ENCODE results near the gene DST.

Gene DST

DNA sequence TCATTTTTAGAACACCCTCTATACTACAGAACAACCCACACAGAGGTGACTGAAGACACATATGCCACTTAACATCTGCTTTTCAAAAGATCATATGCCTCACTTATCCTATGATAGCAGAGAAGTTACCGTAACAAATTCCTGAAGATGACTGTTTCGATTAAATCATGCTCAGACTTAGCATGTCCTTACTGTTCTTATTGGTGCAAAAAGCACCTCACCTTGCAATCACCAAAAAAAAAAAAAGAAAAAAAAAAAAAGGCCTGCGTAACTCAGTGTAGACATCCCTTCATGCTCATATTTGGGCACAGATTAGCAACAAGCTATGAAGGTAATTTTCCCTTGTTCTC lies 17.7 kb upstream of the DST start:
- in situ Hi-C loops (cut with HindIII; ENCODE audit: low pct_ligation_motif_present, low sequenced_read_pairs) = no loop called here
- H3K36me3 ChIP-seq (replicated peaks) = no peaks in the 10 kb centered on the region
- no peak for TF ChIP-seq CTCF (IDR thresholded peaks at IDR 0.05; ENCODE audit: low read depth, low read length, missing control alignments)
- H3K27me3 ChIP-seq (replicated peaks) = no peaks in the 10 kb centered on the region
- H3K27ac ChIP-seq = no peak overlapping the region
- DNase-seq = no peak
- H3K4me3 ChIP-seq (ENCODE audit: low read depth, low read length) = no peak overlapping the region

GRCh38 chr6:56659721-56660380 lies 17.2 kb upstream of the DST start:
- Histone ChIP-seq H3K27me3 (replicated peaks) (no peaks in the 10 kb centered on the region), H3K36me3 (replicated peaks) (no peaks in the 10 kb centered on the region), H3K4me3 (ENCODE audit: low read depth, low read length) (no peak overlapping the region), H3K27ac (no peak overlapping the region)
- no peak for DNase-seq
- in situ Hi-C loops (cut with HindIII; ENCODE audit: low pct_ligation_motif_present, low sequenced_read_pairs) = no loop called here
- no peak for TF ChIP-seq CTCF (IDR thresholded peaks at IDR 0.05; ENCODE audit: low read depth, low read length, missing control alignments)

GRCh38 chr6:56658326-56658725 lies 15.6 kb upstream of the DST start:
- in situ Hi-C loops (cut with HindIII; ENCODE audit: low pct_ligation_motif_present, low sequenced_read_pairs) = no loop called here
- TF ChIP-seq CTCF (IDR thresholded peaks at IDR 0.05; ENCODE audit: low read depth, low read length, missing control alignments) = no peak
- H3K27ac ChIP-seq = no peak overlapping the region
- H3K27me3 ChIP-seq (replicated peaks) = no peaks in the 10 kb centered on the region
- no peak overlapping the region for H3K4me3 ChIP-seq (ENCODE audit: low read depth, low read length)
- DNase-seq = no peak
- no peaks in the 10 kb centered on the region for H3K36me3 ChIP-seq (replicated peaks)

- Histone ChIP-seq H3K36me3 (replicated peaks) (no peaks in the 10 kb centered on the region), H3K27me3 (replicated peaks) (no peaks in the 10 kb centered on the region), H3K4me3 (ENCODE audit: low read depth, low read length) (no peak overlapping the region), H3K27ac (no peak overlapping the region)
- in situ Hi-C loops (cut with HindIII; ENCODE audit: low pct_ligation_motif_present, low sequenced_read_pairs) = no loop called here
- no peak for TF ChIP-seq CTCF (IDR thresholded peaks at IDR 0.05; ENCODE audit: low read depth, low read length, missing control alignments)
- DNase-seq = no peak
These were observed 14.7 kb upstream of the DST start for GRCh38 chr6:56657354-56657753.

DNA sequence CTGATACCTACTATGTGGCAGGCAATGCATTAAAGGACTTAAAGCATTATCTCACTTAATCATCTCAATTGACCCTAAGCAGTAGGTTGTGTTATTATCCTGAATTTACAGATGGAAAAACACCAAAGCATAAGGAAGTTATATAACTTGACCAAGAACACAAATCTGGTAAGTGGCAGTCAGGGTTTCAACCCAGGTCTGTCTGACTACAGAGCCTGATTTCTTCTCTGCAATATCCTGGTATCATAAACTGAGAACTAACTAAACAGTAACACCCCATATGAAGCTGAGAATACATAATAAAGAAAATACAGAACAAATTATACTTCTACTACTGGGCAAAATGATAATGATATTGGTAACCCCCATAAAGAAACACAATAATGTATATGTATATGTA lies 13.8 kb upstream of the DST start:
- Histone ChIP-seq H3K27ac (no peak overlapping the region), H3K4me3 (ENCODE audit: low read depth, low read length) (no peak overlapping the region), H3K36me3 (replicated peaks) (no peaks in the 10 kb centered on the region), H3K27me3 (replicated peaks) (no peaks in the 10 kb centered on the region)
- in situ Hi-C loops (cut with HindIII; ENCODE audit: low pct_ligation_motif_present, low sequenced_read_pairs) = no loop called here
- no peak for DNase-seq
- TF ChIP-seq CTCF (IDR thresholded peaks at IDR 0.05; ENCODE audit: low read depth, low read length, missing control alignments) = no peak

DNA sequence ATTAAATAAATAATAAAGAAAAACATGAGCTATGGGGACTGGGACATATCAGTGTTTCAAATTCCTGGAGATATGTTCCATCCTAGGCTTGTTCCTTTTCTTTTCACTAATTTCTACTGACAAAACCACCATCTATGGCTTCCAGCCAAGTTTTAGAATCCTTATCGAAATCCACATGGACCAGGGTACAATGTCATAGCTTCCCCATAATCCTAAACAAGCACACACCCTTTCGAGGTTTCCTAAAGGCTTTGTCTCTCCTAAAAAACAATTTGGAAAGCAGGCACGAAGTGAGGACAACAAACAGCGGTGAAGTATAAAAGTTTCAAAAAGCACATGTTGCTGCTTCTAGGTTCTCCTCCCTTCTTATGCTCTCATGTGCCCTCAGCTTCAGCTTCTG lies 13.3 kb upstream of the DST start:
- DNase-seq = no peak
- no peak for TF ChIP-seq CTCF (IDR thresholded peaks at IDR 0.05; ENCODE audit: low read depth, low read length, missing control alignments)
- Histone ChIP-seq H3K4me3 (ENCODE audit: low read depth, low read length) (no peak overlapping the region), H3K27me3 (replicated peaks) (no peaks in the 10 kb centered on the region), H3K36me3 (replicated peaks) (no peaks in the 10 kb centered on the region), H3K27ac (no peak overlapping the region)
- in situ Hi-C loops (cut with HindIII; ENCODE audit: low pct_ligation_motif_present, low sequenced_read_pairs) = no loop called here
